ENCODE data around the gene EPM2AIP1. TPM values are rescaled to one million over a fixed set of nuclear protein-coding genes. Genes with fewer than 3 reads are reported as not detected.
A peak's percentile ranks its signal among the peaks of the same experiment; 100 is the strongest.
"Not testable (repeated sequence)": the region's sequence is repeated elsewhere in the genome, so short reads cannot be mapped to it uniquely, and the experiment has no call there.

Gene EPM2AIP1
- polyA plus RNA-seq, 1 donor: 69.5 TPM

DNA sequence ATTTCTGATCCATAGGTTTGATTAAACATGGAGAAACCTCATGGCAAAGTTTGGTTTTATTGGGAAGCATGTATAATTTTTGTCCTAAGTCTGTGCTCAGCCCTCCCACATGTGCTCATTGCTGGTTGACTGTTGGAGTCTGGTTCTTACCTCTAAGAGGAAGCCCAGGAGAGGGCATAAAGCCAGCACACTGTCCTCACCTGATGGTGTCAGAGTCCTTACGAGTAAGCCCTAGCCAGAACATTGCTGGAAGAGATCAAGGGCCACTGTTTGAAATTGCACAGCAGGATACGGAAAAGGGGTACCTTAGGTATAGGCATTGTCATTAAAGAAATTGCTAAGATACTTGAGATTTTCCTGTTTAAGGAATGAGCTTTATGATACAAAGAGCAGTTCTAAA, 21.7 kb upstream of the EPM2AIP1 start:
- no peak for DNase-seq

DNA sequence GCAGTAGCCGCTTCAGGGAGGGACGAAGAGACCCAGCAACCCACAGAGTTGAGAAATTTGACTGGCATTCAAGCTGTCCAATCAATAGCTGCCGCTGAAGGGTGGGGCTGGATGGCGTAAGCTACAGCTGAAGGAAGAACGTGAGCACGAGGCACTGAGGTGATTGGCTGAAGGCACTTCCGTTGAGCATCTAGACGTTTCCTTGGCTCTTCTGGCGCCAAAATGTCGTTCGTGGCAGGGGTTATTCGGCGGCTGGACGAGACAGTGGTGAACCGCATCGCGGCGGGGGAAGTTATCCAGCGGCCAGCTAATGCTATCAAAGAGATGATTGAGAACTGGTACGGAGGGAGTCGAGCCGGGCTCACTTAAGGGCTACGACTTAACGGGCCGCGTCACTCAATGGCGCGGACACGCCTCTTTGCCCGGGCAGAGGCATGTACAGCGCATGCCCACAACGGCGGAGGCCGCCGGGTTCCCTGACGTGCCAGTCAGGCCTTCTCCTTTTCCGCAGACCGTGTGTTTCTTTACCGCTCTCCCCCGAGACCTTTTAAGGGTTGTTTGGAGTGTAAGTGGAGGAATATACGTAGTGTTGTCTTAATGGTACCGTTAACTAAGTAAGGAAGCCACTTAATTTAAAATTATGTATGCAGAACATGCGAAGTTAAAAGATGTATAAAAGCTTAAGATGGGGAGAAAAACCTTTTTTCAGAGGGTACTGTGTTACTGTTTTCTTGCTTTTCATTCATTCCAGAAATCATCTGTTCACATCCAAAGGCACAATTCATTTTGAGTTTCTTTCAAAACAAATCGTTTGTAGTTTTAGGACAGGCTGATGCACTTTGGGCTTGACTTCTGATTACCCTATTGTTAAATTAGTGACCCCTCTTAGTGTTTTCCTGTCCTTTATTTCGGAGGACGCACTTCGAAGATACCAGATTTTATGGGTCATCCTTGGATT, 674 bp upstream of the EPM2AIP1 start, which contains the start of gene MLH1:
TSS of gene MLH1 (plus strand) at position 193 of the 958 bp plus-strand sequence. CDS start at position 223, 30 bp downstream.
- DNase-seq: peak; percentile 100

DNA sequence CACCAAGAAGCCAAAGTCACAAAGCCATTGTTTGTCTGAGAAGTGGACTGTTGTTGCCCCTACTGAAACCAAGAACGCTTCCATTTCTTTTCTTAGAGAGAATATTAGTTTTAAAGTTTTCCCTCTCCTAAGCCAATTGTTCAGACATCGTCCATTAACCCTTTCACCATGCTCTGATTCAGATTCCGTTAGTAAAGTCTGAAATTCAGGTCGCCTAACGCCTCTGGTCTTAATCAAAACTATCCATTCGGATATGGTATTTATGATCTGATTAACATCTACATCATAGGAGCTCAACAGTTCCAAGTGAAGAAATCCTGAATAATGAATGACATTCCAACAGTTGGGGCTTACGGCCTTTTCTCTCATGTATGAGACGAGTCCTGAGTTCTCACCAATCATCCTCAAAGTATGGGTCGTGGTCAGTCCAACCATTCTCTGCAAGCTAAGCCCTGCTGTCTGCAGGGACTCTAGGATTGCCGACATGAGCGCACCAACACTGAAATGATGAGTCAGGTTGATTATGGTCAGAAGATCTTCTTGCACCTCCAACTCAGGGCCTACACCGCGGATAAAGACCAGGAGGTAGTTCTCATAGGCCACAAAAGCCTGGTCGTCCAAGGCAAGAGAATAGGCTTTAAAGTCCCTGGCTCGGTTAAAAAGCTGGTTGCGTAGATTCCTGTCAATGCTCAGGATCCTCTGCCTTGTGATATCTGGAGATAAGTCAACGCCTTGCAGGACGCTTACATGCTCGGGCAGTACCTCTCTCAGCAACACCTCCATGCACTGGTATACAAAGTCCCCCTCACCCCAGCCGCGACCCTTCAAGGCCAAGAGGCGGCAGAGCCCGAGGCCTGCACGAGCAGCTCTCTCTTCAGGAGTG, 767 bp downstream of the EPM2AIP1 start:
- DNase-seq: peak; percentile 60

DNA sequence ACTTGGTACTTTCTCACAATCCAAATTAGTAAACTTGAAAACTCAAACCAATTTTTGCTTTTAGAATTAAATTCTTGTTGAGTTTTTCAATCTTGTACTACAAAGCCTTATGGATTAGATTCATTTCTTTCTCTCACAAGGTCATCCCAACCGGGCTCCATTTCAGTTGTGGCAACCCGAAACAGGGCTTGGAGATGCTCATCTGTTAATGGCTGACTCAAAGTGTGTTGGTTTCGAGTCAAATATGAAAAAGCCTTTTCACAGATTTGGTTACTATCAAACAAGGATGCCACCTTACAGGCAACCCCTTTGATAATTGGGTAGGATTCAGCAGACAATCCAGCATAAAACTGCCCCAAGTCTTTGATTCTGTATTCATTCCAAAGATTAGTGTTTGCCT, 1.8 kb downstream of the EPM2AIP1 start:
- peak; percentile 11 for DNase-seq

DNA sequence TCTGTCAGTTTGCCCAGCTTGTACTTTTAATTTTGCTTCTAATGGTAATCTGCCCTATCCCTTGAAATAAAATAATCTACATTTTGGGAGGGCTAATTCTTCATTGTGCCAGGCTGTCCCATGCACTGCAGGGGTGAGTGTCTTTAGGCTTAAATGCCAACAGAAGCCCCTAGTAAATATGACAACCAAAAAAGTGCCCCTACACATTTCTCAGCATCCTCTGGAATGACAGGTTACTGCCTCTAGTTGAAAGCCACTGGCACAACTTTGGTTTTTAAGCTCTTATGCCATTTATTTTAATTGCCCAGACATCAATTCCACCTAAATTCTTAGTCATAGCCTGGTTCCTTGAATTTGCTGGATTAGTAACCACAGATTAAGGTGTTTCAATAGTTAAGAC, 3.4 kb downstream of the EPM2AIP1 start:
- DNase-seq: no peak

DNA sequence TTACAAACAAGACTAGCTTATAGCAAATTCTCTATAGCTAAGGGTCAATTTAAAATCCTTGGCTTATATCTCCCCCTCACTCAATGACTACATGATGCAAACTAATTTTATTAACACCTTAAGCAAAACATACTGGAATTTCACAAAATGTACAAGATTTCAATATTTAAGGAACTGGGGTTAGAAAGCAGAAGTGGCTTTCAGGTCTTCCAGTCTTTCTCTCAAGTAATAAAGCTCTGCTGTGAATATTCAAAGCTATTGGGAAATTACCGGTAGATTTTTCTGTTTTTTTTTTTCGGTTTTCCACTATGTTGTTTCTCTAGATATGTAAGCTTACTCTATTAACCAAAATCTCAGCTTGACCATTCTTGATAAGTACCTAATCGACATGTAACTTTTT, 3.9 kb downstream of the EPM2AIP1 start:
- no peak for DNase-seq

DNA sequence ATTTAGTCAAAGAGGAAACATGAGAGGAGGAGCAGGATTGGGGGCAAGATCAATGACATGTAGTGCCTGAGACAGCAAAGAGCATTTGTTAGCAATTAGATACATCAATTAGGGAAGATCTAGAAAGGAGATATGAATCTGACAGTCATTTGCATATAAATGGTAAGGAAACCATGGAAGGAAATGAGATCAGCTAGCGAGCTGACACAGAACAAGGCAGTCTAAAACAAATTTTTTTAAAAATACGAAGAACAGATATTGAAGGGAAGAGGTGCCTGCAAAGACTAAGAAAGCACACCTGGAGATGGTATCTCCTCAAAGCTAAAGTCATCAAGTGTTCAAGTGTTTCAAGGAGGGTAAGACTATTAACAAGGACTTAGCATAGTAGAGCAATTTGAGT, 4.6 kb downstream of the EPM2AIP1 start:
- no peak for DNase-seq

DNA sequence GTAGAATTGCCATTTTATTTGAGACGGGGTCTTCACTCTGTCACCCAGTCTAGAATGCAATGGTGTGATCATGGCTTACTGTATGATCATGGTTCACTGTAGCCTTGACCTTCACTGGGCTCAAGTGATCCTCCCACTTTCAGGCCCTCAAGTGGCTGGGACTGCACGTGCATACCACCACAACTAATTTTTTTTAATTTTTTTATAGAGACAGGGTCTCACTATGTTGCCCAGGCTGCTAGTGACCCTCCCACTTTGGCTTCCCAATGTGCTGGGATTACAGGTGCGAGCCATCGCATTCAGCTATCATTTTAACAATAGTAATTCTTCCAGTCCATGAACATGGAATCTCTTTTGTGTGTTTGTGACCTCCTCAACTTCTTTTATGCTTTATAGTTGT, 11.9 kb downstream of the EPM2AIP1 start:
- no peak for DNase-seq

DNA sequence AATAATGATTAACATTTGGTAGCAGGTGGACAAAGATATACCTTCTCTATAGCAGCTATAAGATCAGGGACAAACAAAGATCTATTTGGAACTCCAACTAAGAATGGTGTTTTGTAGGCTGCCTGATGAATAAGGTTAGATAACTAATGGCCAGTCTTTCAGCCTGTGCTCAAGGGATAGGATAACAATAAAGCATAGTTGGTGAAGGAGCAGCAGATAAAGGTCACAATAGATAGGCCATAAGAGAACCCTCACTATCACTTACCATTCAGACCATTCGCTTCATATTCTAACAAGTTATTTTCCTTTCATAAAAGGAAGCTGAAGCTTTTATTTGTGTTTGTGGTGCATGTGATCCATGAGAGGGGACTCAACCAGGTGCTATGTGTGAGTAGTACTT, 19.8 kb downstream of the EPM2AIP1 start:
- DNase-seq: no peak

DNA sequence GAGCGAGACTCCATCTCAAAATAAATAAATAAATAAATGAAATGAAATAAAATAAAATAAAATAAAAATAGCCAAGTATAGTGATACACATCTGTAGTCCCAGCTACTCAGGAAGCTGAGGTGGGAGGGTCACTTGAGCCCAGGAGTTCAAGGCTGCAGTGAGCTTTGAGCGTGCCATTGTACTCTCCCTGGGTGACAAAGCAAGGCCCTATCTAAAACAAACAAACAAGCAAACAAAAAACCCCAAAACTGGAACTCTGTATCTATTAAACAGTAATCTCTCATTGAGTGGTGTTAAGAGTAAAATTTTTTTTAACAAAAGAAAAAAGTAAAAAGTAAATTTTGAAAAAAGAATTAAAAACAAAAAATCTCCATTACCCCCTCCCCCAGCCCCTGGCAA, 20.8 kb downstream of the EPM2AIP1 start:
- DNase-seq: no peak

DNA sequence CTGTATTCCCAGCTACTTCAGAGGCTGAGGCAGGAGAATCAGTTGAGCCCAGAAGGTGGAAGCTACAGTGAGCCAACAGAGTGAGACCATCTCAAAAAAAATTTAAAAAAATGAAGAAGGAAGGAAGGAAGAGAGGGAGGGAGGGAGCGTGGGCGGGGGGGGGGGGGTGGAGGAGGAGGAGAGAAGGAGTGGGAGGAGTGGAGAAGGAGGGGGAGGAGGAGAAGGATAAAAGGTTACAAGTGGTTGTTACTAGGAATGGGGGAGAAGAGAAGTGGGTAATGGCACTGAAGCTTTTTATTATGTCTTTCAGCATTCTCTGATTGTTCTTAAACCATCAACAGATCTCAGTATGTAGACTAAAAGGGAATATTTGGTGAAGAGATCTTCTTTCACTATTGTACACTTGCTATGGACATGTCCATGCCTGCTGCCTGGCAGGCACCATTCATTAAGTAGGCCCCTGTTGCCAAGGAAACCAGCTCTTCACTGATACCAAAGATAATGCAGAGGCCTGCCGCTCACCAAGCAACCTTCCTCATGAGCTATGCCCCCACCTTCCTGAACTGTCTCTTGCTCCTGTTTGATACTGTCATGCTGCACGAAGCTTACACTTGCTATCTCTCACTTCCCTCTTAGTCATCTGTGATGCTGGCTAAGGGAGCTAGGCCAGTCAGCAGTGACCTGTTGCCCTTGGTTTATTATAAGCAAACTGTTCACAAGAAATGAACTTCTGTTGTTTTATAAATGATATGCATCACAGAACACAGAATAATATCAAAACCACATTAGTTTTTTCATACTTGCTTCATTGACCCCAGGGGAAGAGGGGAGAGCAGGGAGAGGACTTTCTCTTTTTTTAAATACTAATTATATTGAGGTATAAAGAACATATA, 23.1 kb downstream of the EPM2AIP1 start:
- DNase-seq: peak; percentile 22

DNA sequence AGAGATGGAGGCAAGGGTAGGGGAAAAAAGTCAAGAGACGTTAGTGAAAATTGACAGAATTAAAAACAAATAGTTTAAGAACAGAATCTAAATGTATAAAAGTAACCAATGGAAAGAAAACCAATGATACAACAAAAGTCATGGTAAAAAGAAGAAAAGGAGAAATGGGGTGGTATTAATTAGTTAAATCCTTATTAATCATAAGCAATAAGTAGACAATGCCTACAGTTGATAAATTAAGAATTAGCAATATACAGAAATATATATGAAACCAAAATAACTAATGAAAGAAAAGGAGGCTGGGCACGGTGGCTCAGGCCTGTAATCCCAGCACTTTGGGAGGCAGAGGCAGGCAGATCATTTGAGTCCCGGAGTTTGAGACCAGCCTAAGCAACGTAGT, 23.8 kb downstream of the EPM2AIP1 start:
- DNase-seq: no peak

DNA sequence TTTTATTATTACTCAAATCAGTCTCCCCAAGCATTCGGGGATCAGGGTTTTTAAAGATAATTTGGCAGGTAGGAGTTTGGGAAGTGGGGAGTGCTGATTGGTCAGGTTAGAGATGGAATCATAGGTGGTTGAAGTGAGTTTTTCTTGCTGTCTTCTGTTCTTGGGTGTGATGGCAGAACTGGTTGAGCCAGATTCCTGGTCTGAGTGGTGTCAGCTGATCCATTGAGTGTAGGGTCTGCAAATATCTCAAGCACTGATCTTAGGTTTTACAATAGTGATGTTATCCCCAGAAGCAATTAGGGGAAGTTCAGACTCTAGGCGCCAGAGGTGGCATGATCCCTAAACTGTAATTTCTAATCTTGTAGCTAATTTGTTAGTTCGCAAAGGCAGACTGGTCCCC, 27.5 kb downstream of the EPM2AIP1 start:
- DNase-seq: no peak

DNA sequence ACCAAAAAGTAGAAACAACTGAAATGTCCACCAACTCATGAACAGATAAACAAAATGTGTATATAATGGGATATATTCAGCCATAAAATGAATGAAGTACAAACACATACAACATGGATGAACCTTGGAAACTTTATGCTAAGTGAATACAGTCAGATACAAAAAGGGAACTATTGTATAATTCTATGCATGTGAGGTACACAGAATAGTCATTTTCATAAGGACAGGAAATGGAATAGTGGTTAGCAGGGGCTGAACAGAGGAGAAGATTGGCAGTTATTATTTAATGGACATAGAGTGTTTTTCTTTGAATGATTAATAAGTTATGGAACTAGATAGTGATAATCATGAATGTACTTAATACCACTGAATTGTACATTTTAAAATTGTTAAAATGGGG, 28.1 kb downstream of the EPM2AIP1 start:
- DNase-seq: no peak

DNA sequence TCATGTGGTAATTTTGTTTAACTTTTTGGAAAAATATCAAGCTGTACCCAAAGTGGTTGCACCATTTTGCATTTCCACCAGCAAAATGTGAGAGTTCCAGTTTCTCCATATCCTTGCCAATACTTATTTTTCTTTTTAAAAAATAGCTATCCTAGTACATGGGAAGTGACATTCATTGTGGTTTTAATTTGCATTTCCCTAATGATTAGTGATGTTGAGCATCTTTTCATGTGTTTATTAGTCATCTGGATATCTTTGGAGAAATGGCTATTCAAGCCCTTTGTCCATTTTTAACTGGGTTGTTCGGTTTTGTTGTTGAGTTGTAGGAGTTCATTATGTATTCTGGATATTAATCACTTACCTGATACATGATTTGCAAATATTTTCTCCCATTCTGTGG, 28.6 kb downstream of the EPM2AIP1 start:
- no peak for DNase-seq

DNA sequence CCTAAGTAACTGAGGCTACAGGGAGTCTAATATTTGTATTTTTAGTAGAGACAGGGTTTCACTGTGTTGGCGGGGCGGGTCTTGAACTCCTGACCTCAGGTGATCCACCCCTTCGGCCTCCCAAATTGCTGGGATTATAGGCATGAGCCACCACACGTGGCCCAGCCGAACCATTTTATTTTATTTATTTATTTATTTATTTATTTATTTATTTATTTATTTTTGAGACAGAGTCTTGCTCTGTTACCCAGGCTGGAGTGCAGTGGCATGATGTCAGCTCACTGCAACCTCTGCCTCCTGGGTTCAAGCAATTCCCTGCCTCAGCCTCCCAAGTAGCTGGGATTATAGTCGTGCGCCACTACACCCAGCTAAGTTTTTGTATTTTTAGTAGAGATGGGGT, 29.9 kb downstream of the EPM2AIP1 start:
- DNase-seq: not testable (repeated sequence)

DNA sequence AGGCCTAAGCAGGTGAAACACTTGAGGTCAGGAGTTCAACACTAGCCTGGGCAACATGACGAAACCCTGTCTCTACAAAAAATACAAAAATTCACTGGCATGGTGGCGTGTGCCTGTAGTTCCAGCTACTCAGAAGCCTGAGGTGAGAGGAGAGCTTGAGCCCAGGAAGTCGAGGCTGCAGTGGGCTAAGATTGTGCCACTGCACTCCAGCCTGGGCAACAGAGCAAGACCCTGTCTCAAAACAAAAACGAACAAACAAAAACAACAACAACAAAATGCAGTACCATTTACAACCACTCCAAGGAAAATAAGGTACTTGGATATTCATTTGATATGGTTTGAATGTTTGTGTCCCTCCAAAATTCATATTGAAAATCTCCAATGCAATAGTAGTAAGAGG, 32.4 kb downstream of the EPM2AIP1 start:
- DNase-seq: no peak

DNA sequence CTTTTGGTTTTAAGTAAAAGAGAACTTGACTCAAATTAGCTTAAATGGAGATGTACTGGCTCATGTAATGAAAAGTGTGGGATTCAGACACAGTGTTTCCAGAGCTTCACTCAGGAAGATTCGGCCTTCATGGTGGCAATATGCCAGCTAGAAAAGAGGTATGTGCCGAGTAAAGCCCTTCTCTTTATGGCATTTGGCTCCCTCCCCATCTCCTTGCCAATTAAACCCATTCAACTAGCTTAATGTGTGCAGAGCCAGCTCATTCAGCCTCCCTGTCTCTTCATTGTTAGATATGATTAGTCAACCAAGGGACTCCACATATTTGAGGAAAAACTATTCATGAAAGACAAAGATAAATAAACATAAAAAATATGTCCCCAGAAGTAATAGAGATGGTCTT, 33.1 kb downstream of the EPM2AIP1 start:
- no peak for DNase-seq

DNA sequence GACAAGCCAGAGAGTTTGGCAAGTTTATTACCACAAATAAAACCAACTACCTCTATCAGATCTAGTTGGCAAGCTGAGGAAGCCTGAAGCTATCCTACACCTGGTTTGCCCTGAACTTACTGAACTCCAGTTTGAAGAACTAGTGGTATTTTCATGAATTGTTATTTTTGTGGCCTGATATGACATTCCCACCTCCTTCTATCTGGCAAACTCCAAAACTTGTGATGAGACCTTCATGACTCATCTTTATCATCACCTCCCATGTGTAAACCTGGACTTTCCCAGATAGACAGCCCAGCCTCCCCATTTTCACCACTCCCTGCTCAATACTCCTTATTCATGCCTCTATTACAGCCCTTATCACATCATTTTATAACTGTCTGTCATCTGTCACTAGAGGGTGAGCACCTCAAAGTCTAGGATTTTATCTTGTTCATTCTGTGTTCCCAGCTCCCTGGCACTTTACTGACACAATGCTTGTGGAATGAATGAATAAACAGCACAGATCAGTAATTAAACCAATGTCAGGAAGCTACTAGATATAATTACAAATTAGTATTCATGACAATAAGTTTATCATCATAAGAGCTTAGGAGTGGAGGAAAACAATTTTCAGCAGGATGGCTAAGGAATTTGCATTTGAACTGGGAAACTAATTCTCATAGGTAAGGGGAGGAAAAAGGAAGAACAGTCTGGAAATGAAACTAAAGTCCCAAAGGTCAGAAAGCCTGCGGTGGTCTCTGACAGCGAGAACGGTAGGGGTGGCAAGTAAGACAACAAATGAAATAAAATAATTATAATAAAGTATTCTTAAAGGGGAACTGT, 34.9 kb downstream of the EPM2AIP1 start:
- no peak for DNase-seq

DNA sequence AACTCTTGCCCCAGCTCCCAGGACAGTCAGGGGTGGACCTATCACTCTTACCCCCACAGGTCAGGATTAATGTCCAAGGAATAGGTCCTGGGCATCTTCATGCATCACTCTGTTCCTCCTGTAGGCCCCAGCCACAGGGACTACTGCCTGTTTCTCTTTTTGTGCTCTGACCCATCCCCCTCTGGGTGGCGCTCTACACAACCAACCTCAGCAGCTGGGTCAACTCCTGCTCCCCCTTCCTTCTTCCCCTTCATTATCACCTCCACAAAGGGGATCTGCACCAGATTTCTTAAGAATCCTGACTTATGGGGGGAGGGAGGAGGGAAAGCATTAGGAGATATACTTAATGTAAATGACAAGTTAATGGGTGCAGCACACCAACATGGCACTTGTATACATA, 35.9 kb downstream of the EPM2AIP1 start:
- DNase-seq: no peak

DNA sequence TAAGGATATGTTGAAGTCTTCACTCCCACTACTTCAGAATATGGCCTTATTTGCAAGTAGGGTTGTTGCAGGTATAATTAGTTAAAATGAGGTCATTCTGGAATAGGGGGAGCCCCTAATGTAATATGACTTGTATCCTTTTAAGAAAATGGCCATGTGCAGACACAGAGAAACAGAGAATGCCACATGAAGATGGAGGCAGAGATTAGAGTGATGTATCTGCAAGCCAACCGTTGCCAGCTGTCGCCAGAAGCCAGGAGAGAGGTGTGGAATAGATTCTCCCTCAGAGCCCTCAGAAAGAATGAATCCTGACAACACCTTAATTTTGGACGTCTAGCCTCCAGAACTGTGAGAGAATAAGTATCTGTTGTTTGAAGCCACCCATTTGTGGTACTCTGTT, 36.8 kb downstream of the EPM2AIP1 start:
- DNase-seq: no peak
